ENCODE data around the gene CPB1.

The CPB1 gene

GRCh38 chr3:148790851-148791735 lies 36.5 kb upstream of the CPB1 start:
- TF ChIP-seq, protein P1, sequence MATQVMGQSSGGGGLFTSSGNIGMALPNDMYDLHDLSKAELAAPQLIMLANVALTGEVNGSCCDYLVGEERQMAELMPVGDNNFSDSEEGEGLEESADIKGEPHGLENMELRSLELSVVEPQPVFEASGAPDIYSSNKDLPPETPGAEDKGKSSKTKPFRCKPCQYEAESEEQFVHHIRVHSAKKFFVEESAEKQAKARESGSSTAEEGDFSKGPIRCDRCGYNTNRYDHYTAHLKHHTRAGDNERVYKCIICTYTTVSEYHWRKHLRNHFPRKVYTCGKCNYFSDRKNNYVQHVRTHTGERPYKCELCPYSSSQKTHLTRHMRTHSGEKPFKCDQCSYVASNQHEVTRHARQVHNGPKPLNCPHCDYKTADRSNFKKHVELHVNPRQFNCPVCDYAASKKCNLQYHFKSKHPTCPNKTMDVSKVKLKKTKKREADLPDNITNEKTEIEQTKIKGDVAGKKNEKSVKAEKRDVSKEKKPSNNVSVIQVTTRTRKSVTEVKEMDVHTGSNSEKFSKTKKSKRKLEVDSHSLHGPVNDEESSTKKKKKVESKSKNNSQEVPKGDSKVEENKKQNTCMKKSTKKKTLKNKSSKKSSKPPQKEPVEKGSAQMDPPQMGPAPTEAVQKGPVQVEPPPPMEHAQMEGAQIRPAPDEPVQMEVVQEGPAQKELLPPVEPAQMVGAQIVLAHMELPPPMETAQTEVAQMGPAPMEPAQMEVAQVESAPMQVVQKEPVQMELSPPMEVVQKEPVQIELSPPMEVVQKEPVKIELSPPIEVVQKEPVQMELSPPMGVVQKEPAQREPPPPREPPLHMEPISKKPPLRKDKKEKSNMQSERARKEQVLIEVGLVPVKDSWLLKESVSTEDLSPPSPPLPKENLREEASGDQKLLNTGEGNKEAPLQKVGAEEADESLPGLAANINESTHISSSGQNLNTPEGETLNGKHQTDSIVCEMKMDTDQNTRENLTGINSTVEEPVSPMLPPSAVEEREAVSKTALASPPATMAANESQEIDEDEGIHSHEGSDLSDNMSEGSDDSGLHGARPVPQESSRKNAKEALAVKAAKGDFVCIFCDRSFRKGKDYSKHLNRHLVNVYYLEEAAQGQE (IDR thresholded peaks at IDR 0.05; ENCODE audit: insufficient read depth in 1 of 2, low read depth in 2 of 2, low read length in 2 of 2), result no peak
- TF ChIP-seq SIN3A (IDR thresholded peaks at IDR 0.05; ENCODE audit: borderline replicate concordance, insufficient read depth, low read length) (no peak), POLR2AphosphoS5 (IDR thresholded peaks at IDR 0.05; ENCODE audit: low read depth, low read length) (no peak)

GRCh38 chr3:148791920-148792319 lies 35.7 kb upstream of the CPB1 start:
- TF ChIP-seq FOXP2 (optimal IDR thresholded peaks at IDR 0.05; ENCODE audit: borderline replicate concordance, extremely low read depth, extremely low read length, insufficient read depth), result no peak
- TF ChIP-seq, protein P1 (IDR thresholded peaks at IDR 0.05; ENCODE audit: insufficient read depth in 1 of 2, low read depth in 2 of 2, low read length in 2 of 2), result no peak
- TF ChIP-seq POLR2AphosphoS5 (IDR thresholded peaks at IDR 0.05; ENCODE audit: low read depth, low read length), result no peak
- TF ChIP-seq SIN3A (IDR thresholded peaks at IDR 0.05; ENCODE audit: borderline replicate concordance, insufficient read depth, low read length), result no peak
- no peak for TF ChIP-seq TAF1 (IDR thresholded peaks at IDR 0.05; ENCODE audit: borderline replicate concordance, insufficient read depth, low read length)

DNA sequence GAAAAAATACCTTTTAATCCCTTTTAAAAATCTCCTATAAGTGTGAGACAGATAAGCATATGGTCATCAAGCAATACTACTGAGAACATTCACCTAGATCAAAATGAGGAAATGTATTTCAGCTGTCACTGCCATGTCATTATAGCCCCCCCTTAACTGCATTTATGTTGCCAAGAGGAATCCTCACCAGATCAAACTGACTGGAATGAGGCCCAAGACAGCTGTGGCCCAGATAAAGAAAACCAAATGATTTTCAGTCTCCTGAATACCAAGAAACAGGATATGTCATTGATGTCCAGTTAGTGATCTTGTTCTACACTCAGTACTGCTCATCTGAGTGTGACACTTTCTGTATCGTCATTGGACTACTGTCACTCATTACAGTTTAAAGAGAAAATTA lies 35.1 kb upstream of the CPB1 start:
- no peak for TF ChIP-seq TAF1 (IDR thresholded peaks at IDR 0.05; ENCODE audit: borderline replicate concordance, insufficient read depth, low read length)
- no peak for TF ChIP-seq FOXP2 (optimal IDR thresholded peaks at IDR 0.05; ENCODE audit: borderline replicate concordance, extremely low read depth, extremely low read length, insufficient read depth)
- TF ChIP-seq POLR2AphosphoS5 (IDR thresholded peaks at IDR 0.05; ENCODE audit: low read depth, low read length), result no peak
- no peak for TF ChIP-seq SIN3A (IDR thresholded peaks at IDR 0.05; ENCODE audit: borderline replicate concordance, insufficient read depth, low read length)
- TF ChIP-seq, protein P1 (IDR thresholded peaks at IDR 0.05; ENCODE audit: insufficient read depth in 1 of 2, low read depth in 2 of 2, low read length in 2 of 2), result no peak

GRCh38 chr3:148796799-148797198 lies 30.8 kb upstream of the CPB1 start:
- no peak for TF ChIP-seq POLR2AphosphoS5 (IDR thresholded peaks at IDR 0.05; ENCODE audit: low read depth, low read length)

- TF ChIP-seq FOXP2 (optimal IDR thresholded peaks at IDR 0.05; ENCODE audit: borderline replicate concordance, extremely low read depth, extremely low read length, insufficient read depth) (no peak), SIN3A (IDR thresholded peaks at IDR 0.05; ENCODE audit: borderline replicate concordance, insufficient read depth, low read length) (no peak), TAF1 (IDR thresholded peaks at IDR 0.05; ENCODE audit: borderline replicate concordance, insufficient read depth, low read length) (no peak), POLR2AphosphoS5 (IDR thresholded peaks at IDR 0.05; ENCODE audit: low read depth, low read length) (no peak)
- TF ChIP-seq, protein P1 (IDR thresholded peaks at IDR 0.05; ENCODE audit: insufficient read depth in 1 of 2, low read depth in 2 of 2, low read length in 2 of 2), result no peak
Observed at GRCh38 chr3:148797795-148798194, 29.8 kb upstream of the CPB1 start.

Data from PFSK-1 (cell line).